ENCODE results near the gene SPOCK2. TPM values are rescaled to one million over a fixed set of nuclear protein-coding genes. Genes with fewer than 3 reads are reported as not detected.
"Not testable (repeated sequence)": the region's sequence is repeated elsewhere in the genome, so short reads cannot be mapped to it uniquely, and the experiment has no call there.

Gene SPOCK2
- total RNA-seq, 2 experiments from 2014 or later: 46.3 to 48.8 TPM

- ChIA-PET CTCF (interaction anchor here (0.6 to 2.7 kb wide), 38 partner anchors 9 to 1047 kb away, joined by 3 to 16 read pairs (median 4); partner anchors contain the start of genes ANAPC16, ASCC1, PSAP and SPOCK2), POLR2A (interaction anchor here (0.6 kb wide), 1 partner anchor 197 kb away, joined by 3 read pairs; no protein-coding TSS in a partner anchor)
Measured at GRCh38 chr10:72048450-72049124, 39.8 kb downstream of the SPOCK2 start.

- CTCF ChIA-PET: interaction anchor here (1.2 kb wide), 1 partner anchor 153 kb away, joined by 3 read pairs; no protein-coding TSS in a partner anchor
- POLR2A ChIA-PET: no interaction called here
Measured at GRCh38 chr10:72045586-72045985, 42.8 kb downstream of the SPOCK2 start.

- POLR2A ChIA-PET: no interaction called here
- CTCF ChIA-PET: interaction anchor here (1.2 kb wide), 1 partner anchor 152 kb away, joined by 3 read pairs; no protein-coding TSS in a partner anchor
Measured at GRCh38 chr10:72044417-72045041, 43.8 kb downstream of the SPOCK2 start.

GRCh38 chr10:72043016-72043834, 45.1 kb downstream of the SPOCK2 start:
- ChIA-PET CTCF (interaction anchor here (0.7 kb wide), 1 partner anchor 87 kb away, joined by 3 read pairs; no protein-coding TSS in a partner anchor), POLR2A (no interaction called here)

- CTCF ChIA-PET: no interaction called here
- POLR2A ChIA-PET: no interaction called here
Measured at GRCh38 chr10:72041491-72041890, 46.9 kb downstream of the SPOCK2 start.

- ChIA-PET CTCF (interaction anchor here (1.5 kb wide), 1 partner anchor 9 kb away, joined by 5 read pairs; no protein-coding TSS in a partner anchor), POLR2A (no interaction called here)
Measured at GRCh38 chr10:72039377-72039776, 49.0 kb downstream of the SPOCK2 start.

GRCh38 chr10:72038458-72039001, 49.8 kb downstream of the SPOCK2 start:
- CTCF ChIA-PET: interaction anchor here (1.0 to 1.5 kb wide), 2 partner anchors 10 kb away, joined by 5 read pairs; no protein-coding TSS in a partner anchor
- POLR2A ChIA-PET: no interaction called here

GRCh38 chr10:72037811-72038210, 50.5 kb downstream of the SPOCK2 start:
- ChIA-PET POLR2A (no interaction called here), CTCF (interaction anchor here (1.0 kb wide), 1 partner anchor 11 kb away, joined by 5 read pairs; no protein-coding TSS in a partner anchor)

GRCh38 chr10:72037266-72037665, 51.1 kb downstream of the SPOCK2 start:
- ChIA-PET CTCF (no interaction called here), POLR2A (no interaction called here)

GRCh38 chr10:72035252-72035887, 53.0 kb downstream of the SPOCK2 start:
- ChIA-PET CTCF (no interaction called here), POLR2A (no interaction called here)

GRCh38 chr10:72034761-72035160, 53.6 kb downstream of the SPOCK2 start:
- ChIA-PET POLR2A (no interaction called here), CTCF (no interaction called here)

- ChIA-PET CTCF (interaction anchor here (0.7 to 1.2 kb wide), 3 partner anchors 15 to 599 kb away, joined by 3 read pairs; no protein-coding TSS in a partner anchor), POLR2A (no interaction called here)
Measured at GRCh38 chr10:72034040-72034499, 54.3 kb downstream of the SPOCK2 start.

GRCh38 chr10:72032409-72033162, 55.8 kb downstream of the SPOCK2 start:
- CTCF ChIA-PET, POLR2A ChIA-PET: not testable (repeated sequence)

GRCh38 chr10:72031706-72032105, 56.6 kb downstream of the SPOCK2 start:
- CTCF ChIA-PET: interaction anchor here (1.0 kb wide), 1 partner anchor 17 kb away, joined by 3 read pairs; no protein-coding TSS in a partner anchor
- POLR2A ChIA-PET: no interaction called here

- ChIA-PET POLR2A (no interaction called here), CTCF (interaction anchor here (0.6 to 1.0 kb wide), 2 partner anchors 18 to 420 kb away, joined by 3 to 5 read pairs; no protein-coding TSS in a partner anchor)
Measured at GRCh38 chr10:72030762-72031543, 57.4 kb downstream of the SPOCK2 start.

GRCh38 chr10:72029414-72029813, 58.9 kb downstream of the SPOCK2 start:
- ChIA-PET POLR2A (no interaction called here), CTCF (no interaction called here)

- ChIA-PET CTCF (no interaction called here), POLR2A (no interaction called here)
Measured at GRCh38 chr10:72027498-72027897, 60.9 kb downstream of the SPOCK2 start.
